T-helper 1 cell (primary cell): ENCODE data around the gene SLC35F1.
"Not testable (repeated sequence)": the region's sequence is repeated elsewhere in the genome, so short reads cannot be mapped to it uniquely, and the experiment has no call there.

Experiments used
- DNase-seq, 5 donors: peaks; one replicate each; pipeline ENCODE4 v3.0.0-alpha.2; 2012 to 2020
- total RNA-seq, 4 donors: gene quantifications; one replicate each; lab custom pipeline; 2026; lab: John Stamatoyannopoulos, UW

SLC35F1 gene
- 0 reads per million in 4 donors for total RNA-seq

GRCh38 chr6:117906958-117907600 is at the start of gene SLC35F1:
Gene SLC35F1 (plus strand): TSS chr6:117907264.
- DNase-seq: peak in 2 of 5 donors; percentile 1 to 11

GRCh38 chr6:117858601-117859000 is 48.5 kb upstream of the SLC35F1 start:
- DNase-seq: not testable (repeated sequence)

- DNase-seq: no peak
Measured at GRCh38 chr6:117861545-117861944, 45.5 kb upstream of the SLC35F1 start.

GRCh38 chr6:117866561-117866960 is 40.5 kb upstream of the SLC35F1 start:
- DNase-seq: no peak

GRCh38 chr6:117870486-117871242 is 36.4 kb upstream of the SLC35F1 start:
- DNase-seq: peak in 1 of 5 donors; percentile 6

GRCh38 chr6:117880824-117881223 is 26.2 kb upstream of the SLC35F1 start:
- no peak for DNase-seq

- no peak for DNase-seq
Measured at GRCh38 chr6:117890172-117890571, 16.9 kb upstream of the SLC35F1 start.

- no peak for DNase-seq
Measured at GRCh38 chr6:117906507-117906957, 532 bp upstream of the SLC35F1 start.

- peak in 2 of 5 donors; percentile 0 to 11 for DNase-seq
Measured at GRCh38 chr6:117907601-117908245, 659 bp downstream of the SLC35F1 start.

GRCh38 chr6:117908246-117909068 is 1.4 kb downstream of the SLC35F1 start:
- no peak for DNase-seq

GRCh38 chr6:117909638-117910037 is 2.6 kb downstream of the SLC35F1 start:
- DNase-seq: no peak

GRCh38 chr6:117910549-117910948 is 3.5 kb downstream of the SLC35F1 start:
- no peak for DNase-seq

- DNase-seq: no peak
Measured at GRCh38 chr6:117911150-117911549, 4.1 kb downstream of the SLC35F1 start.

- DNase-seq: no peak
Measured at GRCh38 chr6:117911660-117912059, 4.6 kb downstream of the SLC35F1 start.

GRCh38 chr6:117915846-117916245 is 8.8 kb downstream of the SLC35F1 start:
- no peak for DNase-seq

- DNase-seq: no peak
Measured at GRCh38 chr6:117916483-117916882, 9.4 kb downstream of the SLC35F1 start.

- no peak for DNase-seq
Measured at GRCh38 chr6:117917176-117917575, 10.1 kb downstream of the SLC35F1 start.

GRCh38 chr6:117918454-117918853 is 11.4 kb downstream of the SLC35F1 start:
- no peak for DNase-seq

GRCh38 chr6:117919275-117919674 is 12.2 kb downstream of the SLC35F1 start:
- DNase-seq: no peak

GRCh38 chr6:117919775-117920729 is 13.0 kb downstream of the SLC35F1 start:
- DNase-seq: peak in 1 of 5 donors; percentile 1

- no peak for DNase-seq
Measured at GRCh38 chr6:117924690-117925089, 17.6 kb downstream of the SLC35F1 start.
